SK-N-SH treated with all-trans-retinoic acid at 6 μM for 48 hours (cell line): ENCODE data around the gene AKNA.

Experiments used
- ATAC-seq: fragments of 200-7000 bp; cut with Tn5 transposase; 3 replicates; pipeline ENCODE4 v1.9.1; 2020; ENCODE audit warnings: mild to moderate bottlenecking, moderate library complexity
- BACH2 ChIP-seq: fragments of 250-450 bp; sonication (Bioruptor Pico); IDR thresholded peaks from 2 replicates; pipeline ENCODE4 v1.9.0; 2021; ENCODE audit warnings: mild to moderate bottlenecking, borderline replicate concordance
- CSRNP3 ChIP-seq: fragments of 250-450 bp; sonication (Bioruptor Pico); IDR thresholded peaks from 2 replicates; pipeline ENCODE4 v1.5.1; 2021; ENCODE audit warnings: mild to moderate bottlenecking, moderate library complexity
- ESRRG ChIP-seq: fragments of 250-450 bp; sonication (Bioruptor Pico); IDR thresholded peaks from 2 replicates; pipeline ENCODE4 v1.6.1; 2021; ENCODE audit warnings: mild to moderate bottlenecking
- GLIS3 ChIP-seq: fragments of 250-450 bp; sonication (Bioruptor Pico); IDR thresholded peaks from 2 replicates; pipeline ENCODE4 v1.5.0; 2020; ENCODE audit warnings: mild to moderate bottlenecking, moderate library complexity
- ISL1 ChIP-seq: fragments of 250-450 bp; sonication (Bioruptor Pico); IDR thresholded peaks from 2 replicates; pipeline ENCODE4 v2.1.2; 2022; ENCODE audit warnings: mild to moderate bottlenecking, moderate library complexity
- OSR1 ChIP-seq: fragments of 250-450 bp; sonication (Bioruptor Pico); IDR thresholded peaks from 2 replicates; pipeline ENCODE4 v1.8.0; 2022; ENCODE audit warnings: moderate library complexity, mild to moderate bottlenecking, inconsistent platforms
- PATZ1 ChIP-seq: fragments of 250-450 bp; sonication (Bioruptor Pico); IDR thresholded peaks from 2 replicates; pipeline ENCODE4 v1.8.0; 2020; ENCODE audit warnings: mild to moderate bottlenecking, moderate library complexity, borderline replicate concordance
- PPARA ChIP-seq: fragments of 250-450 bp; sonication (Bioruptor Pico); IDR thresholded peaks from 2 replicates; pipeline ENCODE4 v1.5.0; 2020; ENCODE audit warnings: mild to moderate bottlenecking, borderline replicate concordance
- RARB ChIP-seq: fragments of 250-450 bp; sonication (Bioruptor Pico); IDR thresholded peaks from 2 replicates; pipeline ENCODE4 v1.8.0; 2021; ENCODE audit warnings: mild to moderate bottlenecking, moderate library complexity
- SNAI2 ChIP-seq: fragments of 250-450 bp; sonication (Bioruptor Pico); IDR thresholded peaks from 2 replicates; pipeline ENCODE4 v1.5.0; 2020; ENCODE audit warnings: mild to moderate bottlenecking, moderate library complexity
- TCF4 ChIP-seq: fragments of 250-450 bp; sonication (Bioruptor Pico); IDR thresholded peaks from 2 replicates; pipeline ENCODE4 v1.8.0; 2021; ENCODE audit warnings: mild to moderate bottlenecking, moderate library complexity, borderline replicate concordance
- TOX ChIP-seq: fragments of 250-450 bp; sonication (Bioruptor Pico); IDR thresholded peaks from 2 replicates; pipeline ENCODE4 v1.8.0; 2021; ENCODE audit warnings: mild to moderate bottlenecking, moderate library complexity, borderline replicate concordance
- ZC3H10 ChIP-seq: fragments of 250-450 bp; sonication (Bioruptor Pico); IDR thresholded peaks from 2 replicates; pipeline ENCODE4 v1.5.1; 2021; ENCODE audit warnings: mild to moderate bottlenecking, moderate library complexity
- ZFP3 ChIP-seq: fragments of 250-450 bp; sonication (Bioruptor Pico); IDR thresholded peaks from 2 replicates; pipeline ENCODE4 v1.5.0; 2020; ENCODE audit warnings: mild to moderate bottlenecking, moderate library complexity
- ZFP30 ChIP-seq: fragments of 450-650 bp; formaldehyde crosslinking; IDR thresholded peaks from 2 replicates; pipeline ENCODE4 v1.5.0; 2022; ENCODE audit warnings: mild to moderate bottlenecking, moderate library complexity
- ZNF565 ChIP-seq: fragments of 450-650 bp; formaldehyde crosslinking; conservative IDR thresholded peaks from 2 replicates; pipeline ENCODE4 v1.5.0; 2020; ENCODE audit warnings: low read depth, mild to moderate bottlenecking, moderate library complexity
- ZNF8 ChIP-seq: fragments of 450-650 bp; formaldehyde crosslinking; IDR thresholded peaks from 2 replicates; pipeline ENCODE4 v1.5.0; 2020; ENCODE audit warnings: mild to moderate bottlenecking, moderate library complexity
- TF ChIP-seq, protein P1 (sequence below): fragments of 250-450 bp; sonication (Bioruptor Pico); IDR thresholded peaks from 2 replicates; pipeline ENCODE4 v1.5.0; 2020; ENCODE audit warnings: mild to moderate bottlenecking, moderate library complexity

Gene AKNA

GRCh38 chr9:114289106-114289505, 98.7 kb downstream of the AKNA start:
- no peak for ATAC-seq
- TF ChIP-seq ISL1 (CRISPR knock-in tag) (no peak), ZNF565 (CRISPR knock-in tag) (no peak), ZNF8 (CRISPR knock-in tag) (no peak), BACH2 (CRISPR knock-in tag) (no peak), CSRNP3 (CRISPR knock-in tag) (no peak), ZFP3 (CRISPR knock-in tag) (no peak), RARB (CRISPR knock-in tag) (no peak), OSR1 (no peak), GLIS3 (no peak), PPARA (CRISPR knock-in tag) (no peak), SNAI2 (CRISPR knock-in tag) (no peak), ZFP30 (no peak), TOX (CRISPR knock-in tag) (no peak)
- TF ChIP-seq, protein P1, sequence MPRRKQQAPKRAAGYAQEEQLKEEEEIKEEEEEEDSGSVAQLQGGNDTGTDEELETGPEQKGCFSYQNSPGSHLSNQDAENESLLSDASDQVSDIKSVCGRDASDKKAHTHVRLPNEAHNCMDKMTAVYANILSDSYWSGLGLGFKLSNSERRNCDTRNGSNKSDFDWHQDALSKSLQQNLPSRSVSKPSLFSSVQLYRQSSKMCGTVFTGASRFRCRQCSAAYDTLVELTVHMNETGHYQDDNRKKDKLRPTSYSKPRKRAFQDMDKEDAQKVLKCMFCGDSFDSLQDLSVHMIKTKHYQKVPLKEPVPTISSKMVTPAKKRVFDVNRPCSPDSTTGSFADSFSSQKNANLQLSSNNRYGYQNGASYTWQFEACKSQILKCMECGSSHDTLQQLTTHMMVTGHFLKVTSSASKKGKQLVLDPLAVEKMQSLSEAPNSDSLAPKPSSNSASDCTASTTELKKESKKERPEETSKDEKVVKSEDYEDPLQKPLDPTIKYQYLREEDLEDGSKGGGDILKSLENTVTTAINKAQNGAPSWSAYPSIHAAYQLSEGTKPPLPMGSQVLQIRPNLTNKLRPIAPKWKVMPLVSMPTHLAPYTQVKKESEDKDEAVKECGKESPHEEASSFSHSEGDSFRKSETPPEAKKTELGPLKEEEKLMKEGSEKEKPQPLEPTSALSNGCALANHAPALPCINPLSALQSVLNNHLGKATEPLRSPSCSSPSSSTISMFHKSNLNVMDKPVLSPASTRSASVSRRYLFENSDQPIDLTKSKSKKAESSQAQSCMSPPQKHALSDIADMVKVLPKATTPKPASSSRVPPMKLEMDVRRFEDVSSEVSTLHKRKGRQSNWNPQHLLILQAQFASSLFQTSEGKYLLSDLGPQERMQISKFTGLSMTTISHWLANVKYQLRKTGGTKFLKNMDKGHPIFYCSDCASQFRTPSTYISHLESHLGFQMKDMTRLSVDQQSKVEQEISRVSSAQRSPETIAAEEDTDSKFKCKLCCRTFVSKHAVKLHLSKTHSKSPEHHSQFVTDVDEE, result no peak

GRCh38 chr9:114288193-114289091, 99.3 kb downstream of the AKNA start:
- TF ChIP-seq PATZ1 (no peak), GLIS3 (no peak), OSR1 (no peak), TCF4 (CRISPR knock-in tag) (no peak), ESRRG (CRISPR knock-in tag) (no peak), SNAI2 (CRISPR knock-in tag) (no peak), BACH2 (CRISPR knock-in tag) (no peak), PPARA (CRISPR knock-in tag) (no peak), CSRNP3 (CRISPR knock-in tag) (no peak), TOX (CRISPR knock-in tag) (no peak)
- peak; percentile 72 for ATAC-seq

GRCh38 chr9:114287763-114288192, 100.0 kb downstream of the AKNA start:
- no peak for ATAC-seq

GRCh38 chr9:114287001-114287762, 100.6 kb downstream of the AKNA start:
- ATAC-seq, result no peak
- TF ChIP-seq PATZ1, result no peak
- no peak for TF ChIP-seq ZNF8 (CRISPR knock-in tag)
- TF ChIP-seq, protein P1, result no peak
- TF ChIP-seq PPARA (CRISPR knock-in tag), result no peak
- TF ChIP-seq BACH2 (CRISPR knock-in tag), result no peak
- TF ChIP-seq ZC3H10 (CRISPR knock-in tag), result no peak

More at GRCh38 chr9:114287763-114288192, 100.0 kb downstream of the AKNA start:
- TF ChIP-seq ZNF565 (CRISPR knock-in tag) (no peak), ZFP30 (no peak), TCF4 (CRISPR knock-in tag) (no peak)
